ENCODE measurements around the gene NF1.

NF1 gene

DNA sequence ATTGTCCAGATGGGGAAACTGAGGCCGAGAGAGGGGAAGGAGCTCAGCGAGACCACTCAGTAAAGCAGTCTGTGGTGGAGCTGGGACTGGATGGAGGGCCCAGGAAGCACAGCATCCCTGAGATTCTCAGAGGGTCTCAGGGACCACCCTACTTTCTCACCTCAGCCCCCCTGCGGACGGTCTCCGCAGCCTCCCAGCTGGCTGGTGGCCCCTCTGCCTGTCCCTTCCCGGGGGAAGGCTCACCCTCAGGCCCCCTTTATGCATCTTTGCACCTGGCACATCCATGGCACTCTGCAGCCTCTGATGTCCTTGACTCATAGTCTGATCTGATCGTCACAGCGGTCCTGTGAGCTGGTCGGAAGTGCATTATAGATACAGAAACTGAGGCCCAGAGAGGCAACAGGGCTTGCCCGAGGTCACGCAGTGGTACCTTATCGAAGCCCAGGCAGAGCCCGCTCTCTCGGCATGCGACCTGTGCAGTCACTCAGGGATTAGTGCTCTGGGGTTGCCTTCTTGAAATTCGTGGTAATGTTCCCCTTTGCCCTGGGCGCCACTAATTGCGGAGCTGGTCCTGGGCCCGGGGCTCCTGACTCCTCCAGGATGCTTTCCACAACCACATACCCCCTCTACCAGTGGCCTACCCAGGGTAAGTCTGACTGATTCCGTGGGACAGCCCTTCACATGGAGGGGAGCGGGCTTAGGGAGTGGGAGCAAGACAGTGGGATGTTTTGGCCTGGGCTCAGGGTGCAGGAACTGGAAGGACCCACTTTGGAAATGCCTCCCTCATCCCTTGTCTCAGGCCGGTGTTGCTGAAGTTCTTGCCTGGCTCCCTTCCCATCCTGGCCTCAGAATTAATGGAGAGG, 321.1 kb downstream of the NF1 start:
- WGBS, 2 experiments (ENCODE audit: insufficient coverage in 2 of 2), result 92 to 94% methylated on average over 18 to 20 of the region's 22 CpGs
- H3K9me3 ChIP-seq (ENCODE audit: control insufficient read depth, low read length), result no peaks in the 10 kb centered on the region
- H3K4me1 ChIP-seq (ENCODE audit: control insufficient read depth, insufficient read depth, low read length, poor library complexity, severe bottlenecking), result peaks cover 13% of the 10 kb centered on the region
- no peak overlapping the region for H3K4me3 ChIP-seq (ENCODE audit: extremely low read depth, insufficient read depth, low read length, poor library complexity, severe bottlenecking)
- H3K27ac ChIP-seq (ENCODE audit: low read depth, low read length, severe bottlenecking), result no peak overlapping the region
- H3K36me3 ChIP-seq (ENCODE audit: control insufficient read depth, insufficient read depth, low read length), result no peaks in the 10 kb centered on the region

DNA sequence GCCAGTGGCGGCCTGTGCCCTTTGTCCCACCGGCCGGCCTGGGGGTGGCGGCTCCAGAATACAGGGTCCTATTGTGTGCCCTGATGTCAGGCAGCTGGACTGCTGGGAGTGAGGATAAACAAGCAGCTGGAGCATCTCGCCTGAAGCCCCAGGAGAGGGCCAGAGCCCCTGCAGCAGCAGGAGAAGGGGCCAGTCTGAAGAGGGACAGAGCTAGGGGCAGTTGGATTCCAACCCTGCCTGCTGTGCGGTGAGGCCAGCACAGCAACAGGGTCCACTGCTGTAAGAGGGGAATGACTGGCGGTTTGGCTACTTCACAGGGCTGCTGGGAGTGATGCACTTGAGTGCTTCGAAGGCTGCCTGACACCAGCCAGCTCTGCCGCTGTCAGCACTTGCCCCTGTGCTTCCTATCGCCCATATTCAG, 321.7 kb downstream of the NF1 start:
- H3K27ac ChIP-seq (ENCODE audit: low read depth, low read length, severe bottlenecking), result peak overlapping the region; percentile 10
- H3K4me1 ChIP-seq (ENCODE audit: control insufficient read depth, insufficient read depth, low read length, poor library complexity, severe bottlenecking), result peaks cover 13% of the 10 kb centered on the region
- H3K4me3 ChIP-seq (ENCODE audit: extremely low read depth, insufficient read depth, low read length, poor library complexity, severe bottlenecking), result no peak overlapping the region
- H3K36me3 ChIP-seq (ENCODE audit: control insufficient read depth, insufficient read depth, low read length), result no peaks in the 10 kb centered on the region
- 53 to 67% methylated on average over 6 to 7 of the region's 10 CpGs for WGBS, 2 experiments (ENCODE audit: insufficient coverage in 2 of 2)
- H3K9me3 ChIP-seq (ENCODE audit: control insufficient read depth, low read length), result no peaks in the 10 kb centered on the region

DNA sequence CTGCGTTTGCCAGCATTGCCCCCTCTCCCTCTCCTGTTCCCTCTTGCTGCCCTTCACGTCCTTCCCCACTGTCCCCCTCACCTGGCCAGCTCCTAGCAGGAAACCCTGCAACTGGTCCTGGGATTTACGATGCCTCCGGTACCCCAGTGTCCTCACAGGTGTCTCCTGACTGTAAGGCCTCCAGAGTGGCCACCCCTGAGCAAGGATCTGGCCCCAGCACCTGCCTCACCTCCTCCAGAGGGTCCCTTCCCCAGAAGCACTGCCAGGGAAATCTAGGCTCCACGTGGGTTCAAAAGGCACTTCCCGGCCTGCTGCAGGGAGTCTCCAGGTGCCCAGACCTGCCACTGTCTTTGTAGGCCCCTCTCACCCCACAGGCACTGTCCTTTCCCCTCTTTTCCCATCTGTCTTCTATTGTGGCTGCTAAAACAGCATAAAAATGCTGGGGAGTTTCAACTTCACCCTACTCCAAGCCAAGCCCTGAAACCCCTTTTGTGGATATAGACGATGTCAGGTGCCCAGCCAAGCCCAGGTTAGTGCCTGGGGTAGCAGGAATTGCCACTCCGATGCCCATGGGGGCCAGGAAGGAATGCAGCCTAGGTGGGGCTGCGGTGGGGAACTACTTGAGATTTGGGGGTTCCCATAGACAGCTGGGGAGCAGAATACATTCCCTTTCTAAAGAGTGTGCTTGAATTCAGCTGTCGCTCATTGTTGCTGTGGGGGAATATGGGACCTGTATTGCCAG, 322.4 kb downstream of the NF1 start:
- Histone ChIP-seq H3K36me3 (ENCODE audit: control insufficient read depth, insufficient read depth, low read length) (no peaks in the 10 kb centered on the region), H3K4me1 (ENCODE audit: control insufficient read depth, insufficient read depth, low read length, poor library complexity, severe bottlenecking) (peaks cover 13% of the 10 kb centered on the region), H3K27ac (ENCODE audit: low read depth, low read length, severe bottlenecking) (peak overlapping the region; percentile 10), H3K9me3 (ENCODE audit: control insufficient read depth, low read length) (no peaks in the 10 kb centered on the region), H3K4me3 (ENCODE audit: extremely low read depth, insufficient read depth, low read length, poor library complexity, severe bottlenecking) (no peak overlapping the region)
- WGBS, 2 experiments (ENCODE audit: insufficient coverage in 2 of 2), result 74 to 79% methylated on average over 7 to 8 of the region's 10 CpGs

DNA sequence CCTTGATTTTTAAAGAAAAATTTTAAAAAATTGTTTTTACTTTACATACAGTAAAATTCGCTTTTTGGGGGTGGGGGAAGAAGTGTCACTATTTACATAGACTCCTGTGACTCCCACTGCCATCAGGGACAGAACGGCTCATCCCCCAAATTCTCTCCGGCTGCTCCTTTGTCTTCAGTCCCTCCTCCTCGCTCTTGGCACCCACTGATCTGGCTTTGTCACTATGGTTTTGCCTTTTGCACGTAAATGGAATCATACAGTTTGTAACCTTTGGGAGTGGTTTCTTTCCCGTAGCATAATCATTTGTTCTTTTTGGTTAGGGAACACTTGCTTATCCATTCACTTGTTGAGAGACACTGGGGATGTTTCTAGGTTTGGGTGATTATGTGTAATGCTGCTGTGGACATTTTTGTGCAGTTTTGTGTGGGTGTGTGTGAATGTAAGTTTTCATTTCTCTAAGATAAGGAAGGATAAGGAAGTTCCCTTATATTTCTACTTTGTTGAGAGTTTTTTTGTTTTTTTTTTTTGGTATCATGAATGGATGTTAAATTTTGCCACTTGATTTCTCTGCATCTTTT, 324.1 kb downstream of the NF1 start:
- WGBS, 2 experiments (ENCODE audit: insufficient coverage in 2 of 2), result 36 to 53% methylated on average over 3 to 4 of the region's 6 CpGs
- Histone ChIP-seq H3K4me1 (ENCODE audit: control insufficient read depth, insufficient read depth, low read length, poor library complexity, severe bottlenecking) (peaks cover 5% of the 10 kb centered on the region), H3K4me3 (ENCODE audit: extremely low read depth, insufficient read depth, low read length, poor library complexity, severe bottlenecking) (no peak overlapping the region), H3K27ac (ENCODE audit: low read depth, low read length, severe bottlenecking) (no peak overlapping the region), H3K9me3 (ENCODE audit: control insufficient read depth, low read length) (no peaks in the 10 kb centered on the region), H3K36me3 (ENCODE audit: control insufficient read depth, insufficient read depth, low read length) (no peaks in the 10 kb centered on the region)

DNA sequence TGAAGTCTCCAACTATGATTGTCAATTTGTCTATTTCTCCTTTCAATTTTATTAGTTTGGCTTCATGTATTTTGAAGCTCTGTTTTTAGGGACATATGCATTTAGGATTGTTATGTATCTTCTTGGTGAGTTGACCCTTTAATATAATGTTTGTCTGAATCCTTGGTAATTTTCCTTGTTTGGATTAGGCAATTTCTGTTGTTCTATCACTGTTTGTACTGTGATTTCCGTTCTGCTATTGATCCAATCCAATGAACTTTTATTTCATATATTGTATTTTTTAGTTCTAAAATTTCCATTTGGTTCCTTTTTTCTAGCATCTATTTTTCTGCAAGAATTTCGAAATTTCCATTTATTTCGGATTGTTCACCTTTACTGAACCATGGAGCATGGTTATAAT, 327.7 kb downstream of the NF1 start:
- WGBS, 2 experiments (ENCODE audit: insufficient coverage in 2 of 2), result no CpG with 5 or more reads among the region's 3 CpGs
- no peak overlapping the region for H3K4me3 ChIP-seq (ENCODE audit: extremely low read depth, insufficient read depth, low read length, poor library complexity, severe bottlenecking)

DNA sequence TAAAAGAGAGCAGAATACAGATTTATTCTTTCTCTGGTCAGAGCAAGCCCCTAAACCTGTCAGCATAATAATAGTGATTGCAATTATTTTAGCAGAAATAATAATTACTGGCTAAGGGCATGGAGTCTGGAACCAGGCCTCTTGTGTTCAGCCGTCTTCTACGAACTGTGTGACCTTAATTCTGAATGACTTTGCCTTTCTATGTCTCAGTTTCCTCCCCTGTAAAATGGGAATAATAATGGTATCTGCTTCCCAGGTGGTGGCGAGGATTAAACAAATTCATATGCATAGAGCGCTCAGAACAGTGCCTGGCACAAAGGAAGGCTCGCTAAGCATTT, 330.1 kb downstream of the NF1 start:
- WGBS, 2 experiments (ENCODE audit: insufficient coverage in 2 of 2), result 30 to 31% methylated on average over 3 of the region's 5 CpGs
- H3K27ac ChIP-seq (ENCODE audit: low read depth, low read length, severe bottlenecking), result no peak overlapping the region
- H3K36me3 ChIP-seq (ENCODE audit: control insufficient read depth, insufficient read depth, low read length), result no peaks in the 10 kb centered on the region
- no peaks in the 10 kb centered on the region for H3K4me1 ChIP-seq (ENCODE audit: control insufficient read depth, insufficient read depth, low read length, poor library complexity, severe bottlenecking)
- H3K4me3 ChIP-seq (ENCODE audit: extremely low read depth, insufficient read depth, low read length, poor library complexity, severe bottlenecking), result no peak overlapping the region
- H3K9me3 ChIP-seq (ENCODE audit: control insufficient read depth, low read length), result no peaks in the 10 kb centered on the region

More for the DNA sequence above, 327.7 kb downstream of the NF1 start:
- Histone ChIP-seq H3K4me1 (ENCODE audit: control insufficient read depth, insufficient read depth, low read length, poor library complexity, severe bottlenecking) (no peaks in the 10 kb centered on the region), H3K27ac (ENCODE audit: low read depth, low read length, severe bottlenecking) (no peak overlapping the region), H3K36me3 (ENCODE audit: control insufficient read depth, insufficient read depth, low read length) (no peaks in the 10 kb centered on the region), H3K9me3 (ENCODE audit: control insufficient read depth, low read length) (no peaks in the 10 kb centered on the region)

DNA sequence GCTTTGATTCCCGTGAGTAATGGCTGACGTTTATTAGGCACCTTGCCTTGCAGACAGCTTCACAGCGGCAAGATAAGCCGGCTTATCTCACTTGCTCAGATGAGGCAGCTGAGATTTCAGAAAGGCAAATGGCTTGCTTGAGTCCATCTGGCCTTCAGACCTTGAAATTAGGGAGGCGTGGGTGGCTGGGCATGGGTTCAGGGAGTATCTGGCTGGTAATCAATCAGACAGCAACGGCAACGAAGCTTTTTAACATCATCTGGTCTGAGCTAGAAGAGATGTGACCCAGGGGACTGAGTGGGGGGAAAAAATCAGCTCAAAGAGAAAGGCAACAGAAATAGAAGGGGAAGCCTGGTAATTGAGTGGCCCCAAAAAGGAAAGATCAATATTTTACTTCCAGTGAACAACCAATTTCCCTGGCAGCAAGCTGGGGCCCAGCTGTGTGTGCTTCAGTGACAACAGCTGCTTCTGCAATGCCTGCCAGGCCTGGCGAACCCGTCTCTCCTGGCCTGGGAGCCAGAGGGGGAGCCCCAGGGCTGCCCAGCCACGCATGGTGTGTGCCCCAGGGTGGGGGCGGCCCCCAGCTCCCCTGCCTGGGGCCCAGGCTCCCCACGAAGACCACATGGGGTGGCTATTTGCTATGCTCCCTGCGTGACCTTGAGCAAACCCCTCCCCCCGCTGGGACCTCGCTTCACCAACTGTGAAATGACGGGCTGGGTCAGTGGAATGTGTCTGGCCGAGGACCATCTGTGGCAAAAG, 330.7 kb downstream of the NF1 start:
- no peak overlapping the region for H3K4me3 ChIP-seq (ENCODE audit: extremely low read depth, insufficient read depth, low read length, poor library complexity, severe bottlenecking)
- peak overlapping the region; percentile 64 for H3K27ac ChIP-seq (ENCODE audit: low read depth, low read length, severe bottlenecking)
- no peaks in the 10 kb centered on the region for H3K4me1 ChIP-seq (ENCODE audit: control insufficient read depth, insufficient read depth, low read length, poor library complexity, severe bottlenecking)
- H3K36me3 ChIP-seq (ENCODE audit: control insufficient read depth, insufficient read depth, low read length), result no peaks in the 10 kb centered on the region
- H3K9me3 ChIP-seq (ENCODE audit: control insufficient read depth, low read length), result no peaks in the 10 kb centered on the region
- WGBS, 2 experiments (ENCODE audit: insufficient coverage in 2 of 2), result 34 to 47% methylated on average over 12 to 16 of the region's 17 CpGs

All from mesodermal cell (in vitro differentiated cells).